Stimulated activated CD8-positive, alpha-beta memory T cell treated with anti-CD3 and anti-CD28 coated beads, Interleukin-12 subunit alpha, Interleukin-12 subunit beta, amount 100 ng/mL, for 1 hour (primary cell): ENCODE measurements around the gene MYLK.
"Not testable (repeated sequence)": the region's sequence is repeated elsewhere in the genome, so short reads cannot be mapped to it uniquely, and the experiment has no call there.

Experiments
- DNase-seq: peaks from one replicate; pipeline ENCODE4 v3.0.0-alpha.2; 2020; ENCODE audit warnings: low read depth

Gene MYLK

DNA sequence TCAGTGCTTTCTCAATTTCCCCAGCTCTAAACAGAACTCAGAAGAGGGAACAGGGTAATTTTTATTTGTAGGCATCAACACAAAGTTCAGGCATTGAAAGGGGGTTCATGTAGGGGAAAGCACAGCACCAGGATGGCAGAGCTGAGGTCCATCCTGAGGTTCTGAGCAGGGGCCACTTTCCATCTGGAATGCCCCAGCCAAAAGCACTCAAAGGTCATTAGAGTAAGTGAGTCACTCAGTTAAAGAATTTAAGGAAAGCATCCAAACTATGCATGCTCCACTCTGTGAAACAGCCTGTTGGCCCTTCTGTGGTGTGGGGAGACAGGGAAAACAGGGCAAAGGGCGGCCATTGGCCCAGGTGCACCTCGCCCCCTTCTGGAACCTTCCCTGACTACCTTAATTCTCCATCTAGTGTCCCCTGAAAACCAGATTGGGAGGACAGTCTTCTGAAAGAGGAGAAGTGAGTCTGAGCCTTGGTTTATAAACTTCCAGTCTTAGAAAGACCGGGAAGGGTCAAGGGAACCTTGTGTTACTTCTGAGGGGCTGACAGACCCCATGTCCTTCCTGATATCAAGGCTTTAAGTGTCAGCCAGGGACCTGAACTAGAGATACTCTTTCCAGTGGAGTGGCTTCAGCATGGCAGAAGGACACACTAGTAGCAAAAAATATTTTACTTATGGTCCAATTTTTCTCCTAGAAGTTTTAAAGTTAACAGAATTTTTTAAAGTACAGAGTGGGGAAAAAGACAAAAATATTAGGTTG lies 133.3 kb downstream of the MYLK start:
- no peak for DNase-seq

DNA sequence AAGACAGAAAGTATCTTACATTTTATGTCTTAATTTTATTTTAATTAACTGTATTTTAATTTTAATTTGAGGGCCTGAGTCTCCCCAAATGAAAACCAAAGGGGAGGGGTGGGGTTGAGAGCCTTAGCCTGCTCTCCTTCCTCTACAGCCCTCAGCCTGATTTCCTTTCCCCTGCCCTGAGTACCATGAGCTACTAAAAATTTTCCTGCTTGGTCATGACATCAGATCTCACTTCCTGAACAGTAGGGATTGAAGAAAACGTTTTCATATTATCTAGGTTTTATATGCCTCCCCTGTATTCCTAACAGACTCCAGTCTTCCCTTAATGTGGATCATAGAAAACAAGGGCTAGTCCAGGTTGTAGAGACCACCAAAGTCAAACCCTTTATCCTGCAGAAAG lies 133.9 kb downstream of the MYLK start:
- DNase-seq = no peak

DNA sequence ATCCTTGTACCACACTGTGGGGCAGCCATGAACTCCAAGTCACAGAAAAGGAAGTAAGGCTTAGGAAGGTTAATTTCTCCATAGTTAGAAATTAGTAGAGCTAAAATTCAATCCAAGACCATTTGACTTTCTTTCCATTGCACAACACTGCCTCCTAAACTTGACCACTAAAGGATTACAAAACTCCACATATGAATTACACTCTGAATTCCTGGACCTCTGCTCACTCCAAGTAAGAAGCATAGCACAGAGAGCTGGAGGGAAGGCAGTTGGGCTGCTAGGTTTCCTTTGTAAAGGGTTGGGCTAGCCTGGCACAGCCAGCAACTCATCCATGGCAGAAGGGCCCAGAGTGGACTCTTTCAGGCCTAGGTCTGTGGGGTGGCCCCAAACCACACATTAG lies 134.4 kb downstream of the MYLK start:
- no peak for DNase-seq

DNA sequence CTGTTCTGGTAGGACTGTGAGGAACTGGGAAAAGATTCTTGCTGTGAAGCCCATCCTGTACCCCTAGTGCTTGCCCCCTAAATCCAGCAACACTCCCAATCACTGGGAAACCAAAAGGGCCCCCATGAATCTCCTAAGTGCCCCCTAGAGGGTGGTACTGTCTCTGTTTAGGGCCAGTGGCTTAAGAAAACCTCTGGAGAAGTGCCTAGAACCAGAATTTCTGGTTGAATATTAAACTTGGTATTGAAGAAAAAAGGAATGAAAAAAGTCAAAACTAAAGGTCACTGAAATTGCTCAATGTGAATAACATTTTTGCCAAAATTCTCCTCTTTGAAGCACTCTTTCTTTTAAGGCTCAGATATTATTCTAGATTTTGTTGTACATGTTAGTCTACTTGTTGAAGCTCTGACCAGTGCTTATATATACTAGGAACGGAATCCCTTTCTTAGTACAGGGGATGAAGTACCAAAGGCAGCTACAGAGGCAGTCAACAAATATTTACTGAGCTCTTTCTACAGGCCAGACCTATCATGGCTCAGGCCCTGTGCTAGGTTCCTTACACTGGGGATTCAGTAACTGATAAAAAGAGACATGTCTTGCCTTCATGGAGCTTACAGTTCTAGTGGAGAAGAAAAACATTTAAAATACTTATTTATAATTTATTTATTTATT lies 138.8 kb downstream of the MYLK start:
- no peak for DNase-seq

DNA sequence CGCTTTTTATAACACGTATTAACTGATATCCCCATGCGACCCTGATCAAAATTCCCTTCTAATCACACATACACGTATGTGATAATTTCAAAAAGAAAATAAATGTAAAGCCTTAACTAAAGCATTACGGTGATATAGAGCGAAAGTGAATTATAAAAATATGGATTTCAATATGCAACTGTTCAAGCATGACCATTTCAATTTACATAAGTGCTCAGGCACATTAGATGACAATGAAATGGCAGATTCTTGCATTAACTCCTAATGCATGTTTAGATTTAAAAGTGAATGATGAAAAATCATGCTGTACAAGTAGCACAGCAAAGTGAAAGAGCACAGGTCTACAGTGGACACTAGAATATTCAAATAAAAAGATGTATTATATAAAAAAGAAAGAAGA lies 140.1 kb downstream of the MYLK start:
- DNase-seq = no peak

DNA sequence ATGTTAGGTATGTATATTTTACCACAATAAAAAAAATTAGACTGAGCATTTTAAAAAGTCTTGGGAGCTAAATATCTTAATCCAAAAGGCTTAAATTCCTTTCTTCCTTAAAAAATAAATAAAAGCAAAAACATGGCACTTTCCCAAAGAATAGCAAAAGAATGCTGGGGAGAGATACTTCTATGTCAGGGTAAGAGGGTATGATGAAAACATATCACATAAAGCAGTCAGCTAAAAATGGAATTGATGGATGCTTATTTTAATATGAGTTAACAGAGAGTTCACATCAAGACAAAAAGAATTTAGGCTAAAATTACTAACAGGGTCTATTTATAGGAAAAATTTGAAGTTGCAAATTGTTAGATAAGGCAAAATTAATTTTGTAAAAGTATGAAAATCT lies 141.0 kb downstream of the MYLK start:
- DNase-seq = no peak

DNA sequence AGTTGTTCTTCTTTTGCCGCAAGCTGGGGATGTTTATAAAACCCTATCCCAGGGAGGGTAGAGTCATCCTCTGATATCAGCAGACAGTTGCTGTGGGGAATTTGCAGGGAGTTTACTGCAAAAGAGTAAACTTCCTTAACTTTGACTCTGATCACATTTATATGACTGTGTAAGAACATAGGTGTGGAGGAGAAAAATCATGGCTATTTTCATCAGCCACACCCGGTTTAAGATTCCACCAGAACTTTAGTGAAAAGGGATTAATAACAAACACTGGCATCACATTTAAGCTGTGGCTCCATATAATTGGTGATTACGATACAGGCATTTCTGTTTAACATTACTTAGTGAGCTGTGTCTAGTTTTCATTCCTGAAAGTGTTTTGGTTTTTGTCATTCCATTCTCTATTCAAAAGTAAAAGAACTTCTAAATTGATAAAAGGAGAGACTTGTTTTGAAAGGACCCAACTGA lies 143.1 kb downstream of the MYLK start:
- DNase-seq = no peak

DNA sequence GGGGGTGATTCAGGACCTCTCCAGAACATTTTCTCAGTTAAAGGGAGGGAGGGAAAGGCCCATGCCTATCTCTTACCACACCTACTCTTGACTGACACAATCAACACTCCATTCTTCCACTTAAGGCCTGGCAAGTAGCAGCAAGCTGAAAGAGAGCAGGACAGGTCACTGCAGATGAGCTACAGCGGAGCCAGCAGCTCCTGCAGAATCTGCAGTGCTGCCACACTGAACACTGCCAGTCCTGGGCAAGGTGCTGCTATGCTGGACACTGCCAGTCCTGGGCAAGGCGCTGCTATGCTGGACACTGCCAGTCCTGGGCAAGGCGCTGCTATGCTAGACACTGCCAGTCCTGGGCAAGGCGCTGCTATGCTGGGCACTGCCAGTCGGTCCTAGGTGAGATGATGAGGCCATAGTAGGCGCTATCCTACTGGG lies 143.7 kb downstream of the MYLK start:
- DNase-seq = no peak

DNA sequence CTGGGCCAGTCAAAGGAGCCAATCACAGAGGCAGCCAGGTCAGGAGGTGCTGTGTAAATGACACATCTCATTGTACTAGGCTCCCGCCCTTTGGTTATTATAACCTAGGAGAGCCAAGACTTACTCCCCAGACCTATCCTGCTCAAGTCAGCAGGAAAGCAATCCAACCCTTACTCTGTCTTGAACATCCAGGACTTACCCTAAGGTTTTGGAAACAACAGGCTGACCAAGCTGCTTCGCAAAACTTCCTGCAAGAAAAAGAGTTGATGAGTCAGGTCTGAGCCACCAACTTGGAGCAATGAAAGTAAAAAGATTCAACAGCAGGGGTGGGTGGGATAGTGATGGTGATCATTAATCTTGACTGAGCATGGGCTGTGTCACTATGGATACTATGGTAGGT lies 144.4 kb downstream of the MYLK start:
- DNase-seq = no peak

DNA sequence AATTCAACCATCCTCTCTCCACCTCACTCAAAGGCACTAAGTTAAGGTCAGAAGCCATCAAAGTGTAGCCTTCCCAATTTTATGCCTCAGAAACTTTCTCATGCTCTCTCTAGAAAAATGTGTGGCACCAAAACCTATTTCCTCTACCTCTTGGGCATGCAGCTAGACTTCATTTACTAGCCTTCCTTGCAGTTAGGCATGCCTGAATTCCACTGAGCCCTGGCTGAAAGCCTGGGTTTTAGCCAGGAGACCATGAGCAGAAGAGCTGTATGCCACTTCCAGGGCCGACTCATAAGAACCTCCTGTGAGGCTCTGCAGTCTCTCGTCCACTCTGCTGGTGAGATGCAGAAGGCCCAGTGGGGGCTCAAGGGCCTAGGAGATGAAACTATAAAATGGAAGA lies 145.0 kb downstream of the MYLK start:
- no peak for DNase-seq

DNA sequence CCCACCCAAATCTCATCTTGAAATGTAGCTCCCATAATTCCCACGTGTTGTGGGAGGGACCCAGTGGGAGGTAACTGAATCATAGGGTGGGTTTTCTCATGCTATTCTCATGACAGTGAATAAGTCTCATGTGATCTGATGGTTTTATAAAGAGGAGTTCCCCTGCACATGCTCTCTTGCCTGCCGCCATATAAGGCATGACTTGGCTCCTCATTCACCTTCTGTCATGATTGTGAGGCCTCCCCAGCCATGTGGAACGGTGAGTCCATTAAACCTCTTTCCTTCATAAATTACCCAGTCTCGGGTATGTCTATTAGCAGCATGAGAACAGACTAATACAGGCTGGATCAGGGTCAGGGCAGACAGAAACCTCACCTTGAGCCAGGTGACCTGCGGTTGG lies 145.6 kb downstream of the MYLK start:
- DNase-seq = not testable (repeated sequence)

DNA sequence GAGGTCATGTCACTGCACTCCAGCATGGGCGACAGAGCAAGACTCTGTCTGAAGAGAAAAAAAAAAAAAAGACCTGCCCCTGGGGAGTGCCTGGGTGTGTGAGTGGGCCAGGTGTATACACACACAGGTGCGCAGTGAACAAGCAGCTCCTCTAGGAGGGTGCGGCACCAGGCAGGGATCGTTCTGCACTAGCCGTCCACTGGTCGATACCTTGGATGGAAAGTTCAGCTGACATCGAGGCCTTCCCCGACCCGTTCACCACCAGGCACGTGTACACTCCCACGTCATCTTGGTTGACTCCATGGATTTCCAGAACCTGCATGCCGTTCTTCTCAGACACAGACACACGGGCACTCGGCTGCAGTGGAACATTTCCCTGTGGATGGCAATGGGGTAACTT lies 147.0 kb downstream of the MYLK start:
- DNase-seq = no peak

DNA sequence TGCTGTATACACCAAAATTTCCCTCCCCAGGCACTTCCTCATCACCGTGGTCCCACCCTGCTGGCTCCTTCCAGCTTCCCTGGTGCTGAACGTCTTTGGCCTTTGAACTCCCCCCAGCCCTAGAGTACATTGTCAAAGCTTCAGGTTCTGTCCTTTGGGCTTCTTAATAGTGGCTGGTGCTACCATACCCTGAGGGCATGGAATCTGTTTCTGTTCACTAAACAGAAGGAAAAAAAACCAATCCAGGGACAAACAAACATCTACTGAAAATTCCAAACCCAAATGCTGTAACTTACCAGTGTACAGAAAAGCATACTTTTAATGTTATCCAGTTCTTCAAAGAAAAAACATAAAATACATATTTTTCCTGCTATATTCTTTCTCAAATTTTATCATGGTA lies 148.7 kb downstream of the MYLK start:
- no peak for DNase-seq

DNA sequence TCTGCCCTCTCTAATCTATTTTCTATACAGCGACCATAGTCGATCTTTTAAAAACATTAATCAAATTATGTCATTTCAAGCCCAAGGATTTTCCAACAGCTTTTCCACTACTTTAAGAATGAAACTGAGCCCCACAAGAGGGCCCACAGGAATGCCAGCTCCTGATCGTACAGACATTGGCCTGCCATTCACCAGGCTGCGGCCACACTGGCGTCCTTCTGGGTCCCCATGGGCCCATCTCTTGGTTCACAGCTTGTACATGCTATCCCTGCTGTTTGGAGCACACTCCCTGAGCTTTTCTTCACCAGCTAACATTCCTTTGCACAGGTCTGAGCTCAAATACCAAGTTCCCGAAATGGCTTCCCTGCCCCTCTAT lies 149.6 kb downstream of the MYLK start:
- no peak for DNase-seq

DNA sequence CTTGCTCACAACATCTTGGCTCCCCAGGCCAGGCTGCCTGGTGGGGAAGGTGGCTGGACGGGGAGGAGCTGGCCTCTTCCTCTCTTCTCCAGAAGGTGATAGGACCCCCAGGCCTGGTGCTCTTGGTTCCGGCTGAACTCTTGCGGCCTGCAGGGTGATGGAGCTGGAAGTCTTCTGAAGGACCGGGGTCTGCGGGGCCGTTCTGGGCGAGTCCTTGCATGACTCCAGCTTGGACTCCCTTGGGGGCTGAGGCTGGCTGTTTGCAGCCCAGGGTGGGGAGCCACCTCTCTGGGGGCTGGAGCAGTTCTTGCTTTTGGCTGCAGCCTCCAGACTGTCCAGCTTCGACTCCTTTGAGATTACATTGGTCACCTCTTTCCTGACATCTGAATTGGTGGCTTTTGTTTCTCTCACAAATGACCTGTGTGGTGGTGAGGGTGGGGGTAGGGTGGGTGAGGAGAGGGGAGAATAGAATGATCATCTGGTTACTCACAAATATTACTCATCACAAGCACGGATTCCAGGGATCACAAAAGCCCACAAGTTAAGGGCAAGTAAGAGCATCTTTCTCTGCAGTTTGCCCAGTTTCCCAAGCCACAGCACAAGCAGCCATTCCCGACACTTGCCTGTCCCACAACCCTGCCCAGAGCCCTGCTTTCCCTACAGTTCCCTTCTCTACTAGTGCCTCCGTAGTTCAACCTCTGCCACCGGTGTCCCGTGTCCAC lies 150.2 kb downstream of the MYLK start:
- DNase-seq = no peak

DNA sequence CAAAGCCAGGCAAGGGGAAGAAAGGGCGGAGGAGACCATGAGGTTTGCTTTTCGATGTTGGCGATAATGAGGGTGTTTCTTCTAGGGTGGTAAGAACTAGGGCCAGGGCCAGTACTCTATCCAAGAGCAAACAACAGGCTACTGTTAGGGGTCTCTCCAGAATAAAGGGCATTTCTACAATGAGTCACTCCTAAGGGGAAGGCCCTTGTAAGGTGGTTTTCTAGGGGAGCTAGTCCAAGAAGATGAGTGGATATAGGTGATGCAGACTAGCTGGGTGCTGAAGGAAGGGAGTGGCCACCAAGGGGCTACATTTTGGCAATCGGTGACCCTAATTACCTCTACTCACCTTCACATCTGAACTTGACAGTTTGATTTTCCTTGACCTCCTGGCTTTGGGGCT lies 150.8 kb downstream of the MYLK start:
- no peak for DNase-seq

DNA sequence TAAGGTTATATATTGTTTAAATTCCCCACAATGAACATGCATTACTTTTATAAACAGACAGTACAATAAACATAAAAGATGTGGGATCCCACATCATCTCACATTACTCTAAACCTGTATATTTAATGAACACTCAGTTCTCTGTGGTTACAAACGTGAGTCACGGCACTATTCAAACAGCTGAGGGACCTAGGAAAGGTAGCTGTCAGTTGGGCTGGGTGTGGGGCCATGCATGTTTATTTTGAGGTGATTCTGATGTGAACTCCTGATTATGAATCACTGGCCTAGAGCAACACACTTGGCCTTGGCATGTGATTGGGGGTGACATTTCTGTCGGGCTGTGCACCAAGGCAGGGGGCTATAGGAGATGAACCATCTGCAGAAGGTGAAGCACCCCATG lies 151.7 kb downstream of the MYLK start:
- no peak for DNase-seq

DNA sequence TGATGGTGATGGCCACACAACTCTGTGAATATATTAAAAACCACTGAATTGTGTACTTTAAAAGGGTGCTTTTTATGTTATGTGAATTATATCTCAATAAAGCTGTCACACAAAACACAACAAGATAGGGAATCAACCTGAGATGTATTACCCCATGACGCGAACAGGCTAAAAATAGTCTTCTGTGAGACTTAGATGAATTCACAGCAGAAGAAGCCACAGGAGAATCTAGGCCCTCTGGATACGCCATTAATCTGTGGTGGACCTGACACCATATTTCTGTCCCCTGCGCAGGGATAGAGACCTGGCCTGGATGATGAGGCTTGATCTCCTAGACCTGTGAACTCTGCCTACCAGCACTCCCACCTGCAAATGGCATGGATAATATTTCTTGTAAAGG lies 153.3 kb downstream of the MYLK start:
- DNase-seq = no peak

DNA sequence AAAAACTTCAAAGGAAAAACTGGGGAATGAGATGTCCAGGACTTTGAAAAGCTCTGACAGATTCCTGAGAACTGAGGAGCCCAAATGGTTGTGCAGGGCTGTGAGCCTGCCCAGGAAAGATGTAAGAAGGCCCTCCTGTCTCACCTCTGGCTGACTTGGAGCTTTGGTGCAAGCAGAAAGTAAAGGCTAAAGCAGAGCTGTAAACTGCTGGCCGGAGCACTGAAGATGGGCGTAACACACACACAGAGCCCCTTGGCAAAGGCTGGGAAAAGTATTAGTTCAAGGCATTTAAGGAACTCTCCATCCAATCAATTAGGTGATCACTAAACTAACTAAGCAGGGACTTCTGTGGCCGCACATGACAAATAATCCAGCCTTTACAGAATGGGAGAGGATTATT lies 155.1 kb downstream of the MYLK start:
- DNase-seq = no peak

DNA sequence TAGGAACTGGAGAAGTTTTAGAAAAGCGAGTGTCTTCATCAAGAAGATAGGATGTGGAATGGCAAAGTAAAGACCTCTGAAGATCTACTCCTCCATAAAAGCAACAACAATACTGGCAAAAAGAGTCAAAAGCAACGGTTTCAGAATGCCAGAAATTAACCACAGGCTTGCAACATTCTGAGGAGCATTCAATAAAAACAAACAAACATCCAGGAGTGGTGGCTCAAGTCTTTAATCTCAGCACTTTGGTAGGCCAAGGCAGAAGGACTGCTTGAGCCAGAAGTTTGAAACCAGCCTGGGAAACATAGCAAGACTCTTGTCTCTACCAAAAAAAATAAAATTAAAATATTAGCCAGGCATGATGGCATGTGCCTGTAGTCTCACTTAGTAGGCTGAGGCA lies 156.1 kb downstream of the MYLK start:
- no peak for DNase-seq

DNA sequence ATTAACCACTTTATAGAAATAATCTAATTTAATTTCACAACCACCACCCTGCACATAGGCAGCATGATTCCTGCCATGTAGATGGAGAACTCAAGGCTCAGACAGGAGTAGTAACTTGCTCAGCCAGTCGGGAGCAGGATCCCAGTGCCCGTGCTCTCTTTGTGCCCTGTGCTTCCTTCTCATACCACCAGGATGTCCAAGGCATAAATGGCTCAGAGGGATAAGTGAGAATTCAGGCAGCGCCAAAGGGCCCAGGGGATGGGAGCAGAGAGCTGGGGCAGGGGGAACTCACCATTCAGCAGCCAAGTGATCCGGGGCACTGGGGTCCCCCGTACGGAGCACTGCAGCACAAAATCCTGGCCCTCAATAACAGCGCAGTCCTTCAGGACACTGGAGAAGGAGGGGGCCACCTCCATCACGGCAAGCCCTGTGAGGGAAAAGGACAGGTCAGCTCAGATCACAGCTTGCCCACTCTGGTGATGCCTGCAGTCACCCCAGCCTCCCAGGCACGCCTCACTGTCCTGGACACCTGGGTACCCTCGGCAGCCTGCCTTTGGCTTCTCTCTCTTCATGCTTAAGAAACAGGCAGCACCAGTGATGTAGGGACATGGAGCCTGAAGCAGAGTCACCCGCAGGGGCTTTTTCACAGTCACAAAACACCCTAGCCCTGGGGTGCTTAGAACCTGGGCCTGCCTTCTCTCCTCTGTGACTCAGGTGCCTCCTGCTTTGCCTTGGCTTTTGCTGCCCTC lies 158.3 kb downstream of the MYLK start:
- DNase-seq = no peak

DNA sequence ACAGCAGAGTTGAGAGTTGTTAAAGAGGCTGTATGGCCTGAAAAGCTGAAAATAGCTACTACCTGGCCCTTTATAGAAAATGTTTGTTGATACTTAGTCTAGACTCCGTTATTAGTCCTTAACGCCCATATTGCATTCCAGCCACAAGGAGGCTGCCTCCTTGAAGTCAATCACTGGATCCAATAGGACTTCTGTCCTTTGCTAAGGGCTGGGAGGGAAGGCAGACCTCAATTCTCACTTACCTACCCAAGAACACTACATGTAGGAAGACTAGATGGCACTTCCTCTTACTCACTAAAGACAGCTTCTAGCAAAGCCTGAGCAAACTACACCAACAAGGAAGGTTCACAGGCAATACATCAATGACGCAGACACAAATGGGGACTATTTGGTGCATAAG lies 159.8 kb downstream of the MYLK start:
- no peak for DNase-seq
